Measurements from ENCODE around the gene AMN1. TPM values are rescaled to one million over a fixed set of nuclear protein-coding genes. Genes with fewer than 3 reads are reported as not detected.
"Not testable (repeated sequence)": the region's sequence is repeated elsewhere in the genome, so short reads cannot be mapped to it uniquely, and the experiment has no call there.

The AMN1 gene
- total RNA-seq, 1 donor from 2014 or later: 0.75 TPM

DNA sequence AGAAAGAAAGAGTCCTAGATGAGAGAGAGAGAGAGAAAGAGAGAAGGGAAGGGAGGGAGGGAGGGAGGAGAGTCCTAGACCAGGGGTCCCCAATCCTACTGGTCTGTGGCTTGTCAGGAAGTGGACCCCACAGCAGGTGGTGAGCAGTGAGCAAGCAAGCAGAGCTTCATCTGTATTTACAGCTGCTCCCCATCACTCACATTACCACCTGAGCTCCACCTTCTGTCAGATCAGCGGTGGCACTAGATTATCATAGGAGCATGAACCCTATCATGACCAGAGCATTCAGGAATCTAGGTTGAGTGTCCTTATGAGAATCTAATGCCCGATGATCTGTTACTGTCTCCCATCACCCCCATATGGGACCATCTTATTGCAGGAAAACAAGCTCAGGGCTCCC is 39.2 kb upstream of the AMN1 start:
- intact Hi-C loops (cut with DNase I): no loop called here

DNA sequence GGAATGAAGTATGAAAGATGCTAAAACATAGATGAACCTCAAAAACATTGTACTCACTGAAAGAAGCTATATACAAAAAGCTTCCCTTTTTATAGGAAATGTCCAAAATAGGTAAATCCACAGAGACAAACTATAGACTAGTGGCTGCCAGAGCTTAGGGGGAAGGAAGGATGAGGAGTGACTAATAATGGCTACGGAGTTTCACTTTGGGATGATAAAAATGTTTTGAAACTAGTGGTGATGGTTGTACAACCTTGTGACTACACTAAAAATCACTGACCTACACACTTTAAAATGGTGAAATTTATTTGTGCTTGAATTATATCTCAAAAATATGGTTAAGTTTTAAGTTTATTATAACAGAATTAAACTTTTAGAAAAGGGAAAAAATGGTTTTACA is 37.1 kb upstream of the AMN1 start:
- H3K4me1 ChIP-seq: no peaks in the 10 kb centered on the region
- intact Hi-C loops (cut with DNase I): no loop called here

More for the DNA sequence above, 39.2 kb upstream of the AMN1 start:
- Histone ChIP-seq H3K36me3 (no peaks in the 10 kb centered on the region), H3K27ac (no peak overlapping the region), H3K27me3 (no peaks in the 10 kb centered on the region), H3K4me3 (no peak overlapping the region), H3K4me1 (no peaks in the 10 kb centered on the region), H3K9me3 (no peaks in the 10 kb centered on the region)
- DNase-seq (ENCODE audit: low spot score in 2 of 2): no peak
- TF ChIP-seq, protein P1, sequence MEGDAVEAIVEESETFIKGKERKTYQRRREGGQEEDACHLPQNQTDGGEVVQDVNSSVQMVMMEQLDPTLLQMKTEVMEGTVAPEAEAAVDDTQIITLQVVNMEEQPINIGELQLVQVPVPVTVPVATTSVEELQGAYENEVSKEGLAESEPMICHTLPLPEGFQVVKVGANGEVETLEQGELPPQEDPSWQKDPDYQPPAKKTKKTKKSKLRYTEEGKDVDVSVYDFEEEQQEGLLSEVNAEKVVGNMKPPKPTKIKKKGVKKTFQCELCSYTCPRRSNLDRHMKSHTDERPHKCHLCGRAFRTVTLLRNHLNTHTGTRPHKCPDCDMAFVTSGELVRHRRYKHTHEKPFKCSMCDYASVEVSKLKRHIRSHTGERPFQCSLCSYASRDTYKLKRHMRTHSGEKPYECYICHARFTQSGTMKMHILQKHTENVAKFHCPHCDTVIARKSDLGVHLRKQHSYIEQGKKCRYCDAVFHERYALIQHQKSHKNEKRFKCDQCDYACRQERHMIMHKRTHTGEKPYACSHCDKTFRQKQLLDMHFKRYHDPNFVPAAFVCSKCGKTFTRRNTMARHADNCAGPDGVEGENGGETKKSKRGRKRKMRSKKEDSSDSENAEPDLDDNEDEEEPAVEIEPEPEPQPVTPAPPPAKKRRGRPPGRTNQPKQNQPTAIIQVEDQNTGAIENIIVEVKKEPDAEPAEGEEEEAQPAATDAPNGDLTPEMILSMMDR (IDR thresholded peaks at IDR 0.05): no peak

DNA sequence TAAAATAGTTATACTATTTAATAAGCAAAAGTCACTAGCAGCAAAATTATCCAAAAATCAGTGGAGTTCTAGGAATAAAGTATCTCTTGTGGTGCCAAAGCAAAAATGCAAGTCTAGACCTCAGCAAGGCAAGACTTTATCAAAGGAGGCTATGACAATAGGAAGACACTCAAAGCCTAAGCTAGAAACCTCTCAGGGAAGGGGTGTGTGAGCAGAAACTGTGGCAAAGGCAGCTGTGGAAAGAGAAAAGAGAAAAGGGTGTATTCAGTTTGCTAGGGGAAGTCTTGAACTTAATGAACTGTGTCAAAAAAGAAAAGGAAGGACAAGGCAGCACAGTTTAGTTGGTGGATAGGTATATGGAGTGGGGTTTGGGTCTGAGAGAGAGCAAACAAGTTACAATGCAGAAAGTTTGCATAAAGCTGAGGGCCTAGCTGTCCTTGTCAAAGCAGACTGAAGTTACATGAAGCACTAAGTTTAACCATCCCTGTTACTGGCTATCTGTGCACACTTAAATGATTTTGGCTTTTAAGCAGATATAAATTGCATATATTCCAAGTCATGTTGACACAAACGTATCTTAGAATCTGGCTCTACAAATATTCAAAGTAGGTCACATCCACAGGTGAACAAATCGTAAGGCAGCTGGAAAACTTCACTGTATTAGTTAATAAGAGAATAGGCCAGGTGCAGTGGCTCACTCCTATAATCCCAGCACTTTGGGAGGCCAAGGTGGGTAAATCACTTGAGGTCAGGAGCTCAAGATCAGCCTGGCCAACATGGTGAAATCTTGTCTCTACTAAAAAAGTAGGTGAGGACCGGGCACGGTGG is 31.0 kb upstream of the AMN1 start:
- DNase-seq (ENCODE audit: low spot score in 2 of 2): no peak
- Histone ChIP-seq H3K27ac (no peak overlapping the region), H3K36me3 (no peaks in the 10 kb centered on the region), H3K4me3 (no peak overlapping the region), H3K27me3 (no peaks in the 10 kb centered on the region), H3K9me3 (peaks cover 0 to 3% of the 10 kb centered on the region in 2 donors), H3K4me1 (no peaks in the 10 kb centered on the region)
- TF ChIP-seq, protein P1 (IDR thresholded peaks at IDR 0.05): no peak
- intact Hi-C loops (cut with DNase I): no loop called here

More for the DNA sequence above, 37.1 kb upstream of the AMN1 start:
- no peak overlapping the region for H3K4me3 ChIP-seq
- H3K27ac ChIP-seq: no peak overlapping the region
- TF ChIP-seq, protein P1 (IDR thresholded peaks at IDR 0.05): no peak
- no peak for DNase-seq (ENCODE audit: low spot score in 2 of 2)
- H3K27me3 ChIP-seq: no peaks in the 10 kb centered on the region
- H3K36me3 ChIP-seq: no peaks in the 10 kb centered on the region
- H3K9me3 ChIP-seq: peaks cover 0 to 3% of the 10 kb centered on the region in 2 donors

DNA sequence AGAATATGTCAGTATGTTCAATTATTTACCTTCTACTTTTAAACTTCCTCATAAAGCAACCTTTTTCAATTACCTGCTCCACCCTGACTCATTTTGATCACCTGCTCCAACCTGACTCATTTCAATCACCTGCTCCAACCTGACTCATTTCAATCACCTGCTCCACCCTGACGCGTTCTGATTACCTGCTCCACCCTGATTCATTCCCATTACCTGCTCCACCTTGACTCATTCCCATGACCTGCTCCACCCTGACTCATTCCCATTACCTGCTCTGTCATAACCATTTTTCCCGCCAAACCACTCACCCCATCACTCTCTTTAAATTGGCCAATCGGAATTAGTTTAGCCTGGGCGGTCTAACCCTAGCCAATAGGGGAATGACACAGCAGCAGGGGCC is 29.5 kb upstream of the AMN1 start:
- H3K9me3 ChIP-seq; intact Hi-C loops (cut with DNase I); DNase-seq (ENCODE audit: low spot score in 2 of 2); H3K4me1 ChIP-seq; H3K27ac ChIP-seq; H3K4me3 ChIP-seq; H3K36me3 ChIP-seq; H3K27me3 ChIP-seq: not testable (repeated sequence)

DNA sequence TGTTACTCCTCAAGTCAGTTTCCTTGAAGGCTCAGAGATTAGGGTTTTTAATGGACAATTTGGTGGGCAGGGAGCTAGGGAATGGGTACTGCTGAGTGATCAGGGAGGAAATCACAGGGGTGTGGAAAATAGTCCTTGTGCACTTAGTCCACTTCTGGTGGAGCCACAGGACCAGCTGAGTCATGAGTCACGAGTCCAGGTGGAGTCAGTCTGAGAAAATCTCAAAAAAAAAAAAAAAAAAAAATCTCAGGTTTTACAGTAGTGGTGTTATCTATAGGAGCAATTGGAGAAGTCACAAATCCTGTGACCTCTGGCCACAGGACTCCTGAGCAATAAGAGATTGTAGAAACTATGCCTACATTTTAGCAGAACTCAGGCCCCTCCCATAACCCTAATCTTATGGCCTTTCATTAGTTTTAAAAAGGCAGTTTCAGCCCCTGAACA is 28.2 kb upstream of the AMN1 start:
- no peaks in the 10 kb centered on the region for H3K9me3 ChIP-seq
- H3K27ac ChIP-seq: no peak overlapping the region
- TF ChIP-seq, protein P1 (IDR thresholded peaks at IDR 0.05): no peak
- H3K4me3 ChIP-seq: no peak overlapping the region
- H3K4me1 ChIP-seq: no peaks in the 10 kb centered on the region
- H3K36me3 ChIP-seq: no peaks in the 10 kb centered on the region
- intact Hi-C loops (cut with DNase I): no loop called here
- DNase-seq (ENCODE audit: low spot score in 2 of 2): no peak
- no peaks in the 10 kb centered on the region for H3K27me3 ChIP-seq

DNA sequence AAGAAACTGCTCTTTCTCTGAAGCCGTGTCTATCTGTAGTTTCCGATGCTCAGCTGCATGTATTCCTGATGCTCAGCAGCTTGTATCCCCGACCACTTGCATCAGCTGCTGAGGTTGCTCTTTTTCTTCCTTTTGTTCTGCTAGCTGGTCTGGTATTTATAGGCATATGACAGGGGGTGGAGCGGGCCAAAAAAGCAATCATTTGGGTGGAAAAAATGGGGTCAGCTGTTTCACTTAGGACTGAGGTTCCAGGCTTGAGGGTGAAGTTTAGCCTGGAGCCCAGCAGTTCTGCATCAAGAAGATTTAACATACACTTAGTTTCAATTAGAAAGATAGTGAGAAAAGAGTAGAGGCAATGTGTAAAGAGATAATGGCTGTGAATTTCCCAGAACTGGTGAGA is 23.6 kb upstream of the AMN1 start:
- Histone ChIP-seq H3K27ac (no peak overlapping the region), H3K9me3 (peaks cover 0 to 15% of the 10 kb centered on the region in 2 donors), H3K27me3 (no peaks in the 10 kb centered on the region), H3K36me3 (no peaks in the 10 kb centered on the region), H3K4me1 (no peaks in the 10 kb centered on the region), H3K4me3 (no peak overlapping the region)
- intact Hi-C loops (cut with DNase I): no loop called here
- no peak for DNase-seq (ENCODE audit: low spot score in 2 of 2)
- TF ChIP-seq, protein P1 (IDR thresholded peaks at IDR 0.05): no peak
